GM23338 (cell line): ENCODE measurements around the gene BCAS3. TPM values are rescaled to one million over a fixed set of nuclear protein-coding genes. Genes with fewer than 3 reads are reported as not detected.

Experiments used
- ATAC-seq: fragments of 200-7000 bp; cut with Tn5 transposase; 3 replicates; pipeline ENCODE4 v1.9.1; 2020
- DNase-seq: peaks from one replicate; pipeline ENCODE4 v3.0.0-alpha.2; 2015; ENCODE audit warnings: low spot score
- H2AFZ ChIP-seq: fragments of 200-600 bp; sonication (generic); 2 replicates; pipeline ENCODE4 v1.8.0; 2016; ENCODE audit warnings: antibody characterized with exemption, mild to moderate bottlenecking, moderate library complexity
- H3F3A ChIP-seq: fragments of 200-600 bp; sonication (generic); replicated peaks from 2 replicates; pipeline ENCODE4 v1.8.0; 2017; ENCODE audit warnings: antibody characterized with exemption, mixed run types, low read depth
- H3K27ac ChIP-seq: fragments of 200-600 bp; sonication (generic); 2 replicates; pipeline ENCODE4 v1.6.1; 2016; ENCODE audit warnings: low read depth
- H3K27me3 ChIP-seq: fragments of 200-600 bp; sonication (generic); 2 replicates; pipeline ENCODE4 v1.8.0; 2016; ENCODE audit warnings: mild to moderate bottlenecking, mixed run types, moderate library complexity; ENCODE audit not compliant: insufficient read depth
- H3K36me3 ChIP-seq: fragments of 200-600 bp; sonication (generic); 2 replicates; pipeline ENCODE4 v1.8.0; 2016; ENCODE audit warnings: mild to moderate bottlenecking; ENCODE audit not compliant: insufficient read depth
- H3K4me1 ChIP-seq: fragments of 200-600 bp; sonication (generic); 2 replicates; pipeline ENCODE4 v1.8.0; 2016; ENCODE audit warnings: mild to moderate bottlenecking, moderate library complexity; ENCODE audit not compliant: insufficient read depth
- H3K4me2 ChIP-seq: fragments of 200-600 bp; sonication (generic); 2 replicates; pipeline ENCODE4 v1.7.1; 2017; ENCODE audit warnings: mixed run types
- H3K4me3 ChIP-seq: fragments of 200-600 bp; sonication (generic); 2 replicates; pipeline ENCODE4 v1.6.1; 2016; ENCODE audit warnings: mixed run types
- H3K79me2 ChIP-seq: fragments of 200-600 bp; sonication (generic); replicated peaks from 2 replicates; pipeline ENCODE4 v1.8.0; 2017; ENCODE audit warnings: mild to moderate bottlenecking; ENCODE audit not compliant: insufficient read depth
- H3K9me2 ChIP-seq: fragments of 200-600 bp; sonication (generic); 2 replicates; pipeline ENCODE4 v1.8.0; 2017; ENCODE audit not compliant: insufficient read depth
- H4K20me1 ChIP-seq: fragments of 200-600 bp; sonication (generic); replicated peaks from 2 replicates; pipeline ENCODE4 v1.8.0; 2017; ENCODE audit warnings: mild to moderate bottlenecking; ENCODE audit not compliant: insufficient read depth
- H3K27ac Mint-ChIP-seq: 2 replicates; pipeline ENCODE4 v1.8.0; 2020; ENCODE audit warnings: inconsistent platforms, mild to moderate bottlenecking, moderate library complexity, mixed read lengths
- H3K27me3 Mint-ChIP-seq: 3 replicates; pipeline ENCODE4 v1.8.0; 2022; ENCODE audit warnings: low read depth, mild to moderate bottlenecking, moderate library complexity, mixed read lengths, inconsistent platforms; ENCODE audit not compliant: insufficient read depth, poor library complexity
- H3K36me3 Mint-ChIP-seq: 3 replicates; pipeline ENCODE4 v1.8.0; 2021; ENCODE audit warnings: low read depth, mild to moderate bottlenecking, inconsistent platforms, moderate library complexity, mixed read lengths
- H3K4me1 Mint-ChIP-seq: 3 replicates; pipeline ENCODE4 v1.8.0; 2020; ENCODE audit warnings: mild to moderate bottlenecking, inconsistent platforms, mixed read lengths
- H3K4me3 Mint-ChIP-seq: 3 replicates; pipeline ENCODE4 v1.8.0; 2021; ENCODE audit warnings: moderate library complexity, mild to moderate bottlenecking, inconsistent platforms, mixed read lengths
- H3K9me3 Mint-ChIP-seq: 3 replicates; pipeline ENCODE4 v1.8.0; 2020; ENCODE audit warnings: moderate library complexity, mild to moderate bottlenecking, inconsistent platforms, mixed read lengths
- CREB1 ChIP-seq: fragments of 250-450 bp; sonication (Bioruptor Pico); IDR thresholded peaks from 2 replicates; pipeline ENCODE4 v1.5.0; 2020; ENCODE audit warnings: low read depth, mild to moderate bottlenecking, moderate library complexity
- EZH2 ChIP-seq: fragments of 200-600 bp; sonication (generic); IDR thresholded peaks from one replicate; pipeline ENCODE4 v1.8.0; 2017; ENCODE audit warnings: antibody characterized with exemption, mild to moderate bottlenecking, low read depth; ENCODE audit not compliant: unreplicated experiment
- EZH2phosphoT487 ChIP-seq: fragments of 200-600 bp; sonication (generic); IDR thresholded peaks from one replicate; pipeline ENCODE4 v1.8.1; 2018; ENCODE audit warnings: antibody characterized with exemption; ENCODE audit not compliant: unreplicated experiment
- JUNB ChIP-seq: IDR thresholded peaks from one replicate; pipeline ENCODE4 v1.6.1; 2016; ENCODE audit warnings: antibody characterized with exemption; ENCODE audit not compliant: unreplicated experiment
- NANOG ChIP-seq: IDR thresholded peaks from 2 replicates; pipeline ENCODE4 v1.6.1; 2016; ENCODE audit warnings: antibody characterized with exemption, borderline replicate concordance
- STAT1 ChIP-seq: IDR thresholded peaks from one replicate; pipeline ENCODE4 v1.6.1; 2016; ENCODE audit warnings: antibody characterized with exemption; ENCODE audit not compliant: unreplicated experiment
- ZNF114 ChIP-seq: fragments of 250-450 bp; sonication (Bioruptor Pico); IDR thresholded peaks from 2 replicates; pipeline ENCODE4 v1.5.0; 2020; ENCODE audit warnings: mild to moderate bottlenecking, moderate library complexity
- ZNF331 ChIP-seq: fragments of 250-450 bp; sonication (Bioruptor Pico); IDR thresholded peaks from 2 replicates; pipeline ENCODE4 v1.5.0; 2020; ENCODE audit warnings: low read depth, mild to moderate bottlenecking, moderate library complexity
- polyA plus RNA-seq: library from polyadenylated mRNA; unstranded; fragments of >200 nt; fragmentation: Nextera tagmentation; extraction: Ambion mirVana; gene quantifications from 2 replicates; pipeline ENCODE4 v1.2.1, GENCODE V29; 2016
- total RNA-seq: library from RNA; depleted of rRNA; stranded (reverse); fragments of >200 nt; shearing (Covaris generic); gene quantifications from 2 replicates; pipeline ENCODE4 v1.2.3, GENCODE V29; 2014
- TF ChIP-seq, protein P1 (sequence below): IDR thresholded peaks from 2 replicates; pipeline ENCODE4 v1.6.1; 2016; ENCODE audit warnings: antibody characterized with exemption
- TF ChIP-seq, protein P2 (sequence below): IDR thresholded peaks from one replicate; pipeline ENCODE4 v1.6.1; 2018; ENCODE audit warnings: antibody characterized with exemption; ENCODE audit not compliant: unreplicated experiment
- TF ChIP-seq, protein P3 (sequence below): fragments of 250-450 bp; sonication (Bioruptor Pico); IDR thresholded peaks from 2 replicates; pipeline ENCODE4 v1.5.0; 2020; ENCODE audit warnings: mild to moderate bottlenecking, moderate library complexity
- TF ChIP-seq, protein P4 (sequence below), 2 experiments: fragments of 200-600 bp in 1 of 2; sonication (generic) in 1 of 2; conservative IDR thresholded peaks; 2 replicates each; pipeline versions ENCODE4 v1.5.1 to v1.6.1; 2016 to 2017; ENCODE audit warnings: antibody characterized with exemption in 2 of 2, low read depth in 2 of 2, mild to moderate bottlenecking in 2 of 2, moderate library complexity in 1 of 2

The BCAS3 gene
- total and polyA plus RNA-seq, 2 experiments from 2014 or later = 8.2 to 28.0 TPM

DNA sequence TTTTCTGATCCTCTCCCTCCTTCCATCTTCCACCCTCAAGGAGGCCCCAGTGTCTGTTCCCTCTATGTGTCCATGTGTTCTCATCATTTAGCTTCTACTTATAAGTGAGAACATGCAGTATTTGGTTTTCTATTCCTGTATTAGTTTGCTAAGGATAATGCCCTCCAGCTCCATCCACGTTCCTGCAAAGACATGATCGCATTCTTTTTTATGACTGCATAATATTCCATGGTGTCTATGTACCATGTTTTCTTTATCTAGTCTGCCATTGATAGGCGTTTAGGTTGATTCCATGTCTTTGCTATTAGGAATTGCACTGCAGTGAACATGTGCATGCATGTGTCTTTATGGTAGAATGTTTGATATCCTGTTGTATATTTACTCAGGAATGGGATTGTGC, 275.1 kb downstream of the BCAS3 start (continued):
- no peak for TF ChIP-seq JUNB
- no peak for TF ChIP-seq ZNF331 (CRISPR knock-in tag)
- no peak for TF ChIP-seq EZH2phosphoT487
- no peak for TF ChIP-seq ZNF114 (CRISPR knock-in tag)
- TF ChIP-seq, protein P1, sequence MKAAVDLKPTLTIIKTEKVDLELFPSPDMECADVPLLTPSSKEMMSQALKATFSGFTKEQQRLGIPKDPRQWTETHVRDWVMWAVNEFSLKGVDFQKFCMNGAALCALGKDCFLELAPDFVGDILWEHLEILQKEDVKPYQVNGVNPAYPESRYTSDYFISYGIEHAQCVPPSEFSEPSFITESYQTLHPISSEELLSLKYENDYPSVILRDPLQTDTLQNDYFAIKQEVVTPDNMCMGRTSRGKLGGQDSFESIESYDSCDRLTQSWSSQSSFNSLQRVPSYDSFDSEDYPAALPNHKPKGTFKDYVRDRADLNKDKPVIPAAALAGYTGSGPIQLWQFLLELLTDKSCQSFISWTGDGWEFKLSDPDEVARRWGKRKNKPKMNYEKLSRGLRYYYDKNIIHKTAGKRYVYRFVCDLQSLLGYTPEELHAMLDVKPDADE = no peak
- no peak for TF ChIP-seq STAT1
- TF ChIP-seq CREB1 = no peak
- TF ChIP-seq, protein P2, sequence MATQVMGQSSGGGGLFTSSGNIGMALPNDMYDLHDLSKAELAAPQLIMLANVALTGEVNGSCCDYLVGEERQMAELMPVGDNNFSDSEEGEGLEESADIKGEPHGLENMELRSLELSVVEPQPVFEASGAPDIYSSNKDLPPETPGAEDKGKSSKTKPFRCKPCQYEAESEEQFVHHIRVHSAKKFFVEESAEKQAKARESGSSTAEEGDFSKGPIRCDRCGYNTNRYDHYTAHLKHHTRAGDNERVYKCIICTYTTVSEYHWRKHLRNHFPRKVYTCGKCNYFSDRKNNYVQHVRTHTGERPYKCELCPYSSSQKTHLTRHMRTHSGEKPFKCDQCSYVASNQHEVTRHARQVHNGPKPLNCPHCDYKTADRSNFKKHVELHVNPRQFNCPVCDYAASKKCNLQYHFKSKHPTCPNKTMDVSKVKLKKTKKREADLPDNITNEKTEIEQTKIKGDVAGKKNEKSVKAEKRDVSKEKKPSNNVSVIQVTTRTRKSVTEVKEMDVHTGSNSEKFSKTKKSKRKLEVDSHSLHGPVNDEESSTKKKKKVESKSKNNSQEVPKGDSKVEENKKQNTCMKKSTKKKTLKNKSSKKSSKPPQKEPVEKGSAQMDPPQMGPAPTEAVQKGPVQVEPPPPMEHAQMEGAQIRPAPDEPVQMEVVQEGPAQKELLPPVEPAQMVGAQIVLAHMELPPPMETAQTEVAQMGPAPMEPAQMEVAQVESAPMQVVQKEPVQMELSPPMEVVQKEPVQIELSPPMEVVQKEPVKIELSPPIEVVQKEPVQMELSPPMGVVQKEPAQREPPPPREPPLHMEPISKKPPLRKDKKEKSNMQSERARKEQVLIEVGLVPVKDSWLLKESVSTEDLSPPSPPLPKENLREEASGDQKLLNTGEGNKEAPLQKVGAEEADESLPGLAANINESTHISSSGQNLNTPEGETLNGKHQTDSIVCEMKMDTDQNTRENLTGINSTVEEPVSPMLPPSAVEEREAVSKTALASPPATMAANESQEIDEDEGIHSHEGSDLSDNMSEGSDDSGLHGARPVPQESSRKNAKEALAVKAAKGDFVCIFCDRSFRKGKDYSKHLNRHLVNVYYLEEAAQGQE = no peak

DNA sequence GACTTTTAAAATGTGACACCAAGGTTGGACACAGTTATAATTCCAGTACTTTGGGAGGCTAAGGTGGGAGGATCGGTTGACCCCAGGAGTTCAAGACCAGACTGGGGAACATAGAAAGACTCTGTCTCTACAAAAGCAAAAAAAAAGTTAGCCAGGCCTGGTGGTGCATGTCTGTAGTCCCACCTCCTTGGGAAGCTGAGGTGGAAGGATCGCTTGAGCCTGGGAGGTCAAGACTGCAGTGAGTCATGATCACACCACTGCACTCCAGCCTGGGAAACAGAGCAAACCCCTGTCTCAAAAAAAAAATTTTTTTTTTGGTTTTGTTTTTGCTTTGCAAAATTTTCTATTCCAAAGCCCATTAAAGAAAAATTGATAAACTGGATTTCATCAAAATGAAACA, 281.4 kb downstream of the BCAS3 start:
- Histone ChIP-seq H3K36me3 (no peaks in the 10 kb centered on the region), H3F3A (no peaks in the 10 kb centered on the region), H3K4me1 (peaks cover 16% of the 10 kb centered on the region; the same call in 1 of the 2 replicates), H3K9me2 (no peaks in the 10 kb centered on the region), H3K27ac (no peak overlapping the region), H3K4me3 (no peak overlapping the region), H3K79me2 (no peaks in the 10 kb centered on the region), H4K20me1 (no peaks in the 10 kb centered on the region), H3K27me3 (no peaks in the 10 kb centered on the region), H3K4me2 (no peak overlapping the region), H2AFZ (no peak overlapping the region)
- peaks cover 2% of the 10 kb centered on the region for H3K27me3 Mint-ChIP-seq
- no peak overlapping the region for H3K4me3 Mint-ChIP-seq
- ATAC-seq (no peak), DNase-seq (no peak)
- H3K9me3 Mint-ChIP-seq = peaks cover 7% of the 10 kb centered on the region; the same call in 2 of the 3 replicates
- H3K4me1 Mint-ChIP-seq = peaks cover 14% of the 10 kb centered on the region
- no peak overlapping the region for H3K27ac Mint-ChIP-seq
- peaks cover 4% of the 10 kb centered on the region; the same call in 2 of the 3 replicates for H3K36me3 Mint-ChIP-seq
- TF ChIP-seq, protein P3, sequence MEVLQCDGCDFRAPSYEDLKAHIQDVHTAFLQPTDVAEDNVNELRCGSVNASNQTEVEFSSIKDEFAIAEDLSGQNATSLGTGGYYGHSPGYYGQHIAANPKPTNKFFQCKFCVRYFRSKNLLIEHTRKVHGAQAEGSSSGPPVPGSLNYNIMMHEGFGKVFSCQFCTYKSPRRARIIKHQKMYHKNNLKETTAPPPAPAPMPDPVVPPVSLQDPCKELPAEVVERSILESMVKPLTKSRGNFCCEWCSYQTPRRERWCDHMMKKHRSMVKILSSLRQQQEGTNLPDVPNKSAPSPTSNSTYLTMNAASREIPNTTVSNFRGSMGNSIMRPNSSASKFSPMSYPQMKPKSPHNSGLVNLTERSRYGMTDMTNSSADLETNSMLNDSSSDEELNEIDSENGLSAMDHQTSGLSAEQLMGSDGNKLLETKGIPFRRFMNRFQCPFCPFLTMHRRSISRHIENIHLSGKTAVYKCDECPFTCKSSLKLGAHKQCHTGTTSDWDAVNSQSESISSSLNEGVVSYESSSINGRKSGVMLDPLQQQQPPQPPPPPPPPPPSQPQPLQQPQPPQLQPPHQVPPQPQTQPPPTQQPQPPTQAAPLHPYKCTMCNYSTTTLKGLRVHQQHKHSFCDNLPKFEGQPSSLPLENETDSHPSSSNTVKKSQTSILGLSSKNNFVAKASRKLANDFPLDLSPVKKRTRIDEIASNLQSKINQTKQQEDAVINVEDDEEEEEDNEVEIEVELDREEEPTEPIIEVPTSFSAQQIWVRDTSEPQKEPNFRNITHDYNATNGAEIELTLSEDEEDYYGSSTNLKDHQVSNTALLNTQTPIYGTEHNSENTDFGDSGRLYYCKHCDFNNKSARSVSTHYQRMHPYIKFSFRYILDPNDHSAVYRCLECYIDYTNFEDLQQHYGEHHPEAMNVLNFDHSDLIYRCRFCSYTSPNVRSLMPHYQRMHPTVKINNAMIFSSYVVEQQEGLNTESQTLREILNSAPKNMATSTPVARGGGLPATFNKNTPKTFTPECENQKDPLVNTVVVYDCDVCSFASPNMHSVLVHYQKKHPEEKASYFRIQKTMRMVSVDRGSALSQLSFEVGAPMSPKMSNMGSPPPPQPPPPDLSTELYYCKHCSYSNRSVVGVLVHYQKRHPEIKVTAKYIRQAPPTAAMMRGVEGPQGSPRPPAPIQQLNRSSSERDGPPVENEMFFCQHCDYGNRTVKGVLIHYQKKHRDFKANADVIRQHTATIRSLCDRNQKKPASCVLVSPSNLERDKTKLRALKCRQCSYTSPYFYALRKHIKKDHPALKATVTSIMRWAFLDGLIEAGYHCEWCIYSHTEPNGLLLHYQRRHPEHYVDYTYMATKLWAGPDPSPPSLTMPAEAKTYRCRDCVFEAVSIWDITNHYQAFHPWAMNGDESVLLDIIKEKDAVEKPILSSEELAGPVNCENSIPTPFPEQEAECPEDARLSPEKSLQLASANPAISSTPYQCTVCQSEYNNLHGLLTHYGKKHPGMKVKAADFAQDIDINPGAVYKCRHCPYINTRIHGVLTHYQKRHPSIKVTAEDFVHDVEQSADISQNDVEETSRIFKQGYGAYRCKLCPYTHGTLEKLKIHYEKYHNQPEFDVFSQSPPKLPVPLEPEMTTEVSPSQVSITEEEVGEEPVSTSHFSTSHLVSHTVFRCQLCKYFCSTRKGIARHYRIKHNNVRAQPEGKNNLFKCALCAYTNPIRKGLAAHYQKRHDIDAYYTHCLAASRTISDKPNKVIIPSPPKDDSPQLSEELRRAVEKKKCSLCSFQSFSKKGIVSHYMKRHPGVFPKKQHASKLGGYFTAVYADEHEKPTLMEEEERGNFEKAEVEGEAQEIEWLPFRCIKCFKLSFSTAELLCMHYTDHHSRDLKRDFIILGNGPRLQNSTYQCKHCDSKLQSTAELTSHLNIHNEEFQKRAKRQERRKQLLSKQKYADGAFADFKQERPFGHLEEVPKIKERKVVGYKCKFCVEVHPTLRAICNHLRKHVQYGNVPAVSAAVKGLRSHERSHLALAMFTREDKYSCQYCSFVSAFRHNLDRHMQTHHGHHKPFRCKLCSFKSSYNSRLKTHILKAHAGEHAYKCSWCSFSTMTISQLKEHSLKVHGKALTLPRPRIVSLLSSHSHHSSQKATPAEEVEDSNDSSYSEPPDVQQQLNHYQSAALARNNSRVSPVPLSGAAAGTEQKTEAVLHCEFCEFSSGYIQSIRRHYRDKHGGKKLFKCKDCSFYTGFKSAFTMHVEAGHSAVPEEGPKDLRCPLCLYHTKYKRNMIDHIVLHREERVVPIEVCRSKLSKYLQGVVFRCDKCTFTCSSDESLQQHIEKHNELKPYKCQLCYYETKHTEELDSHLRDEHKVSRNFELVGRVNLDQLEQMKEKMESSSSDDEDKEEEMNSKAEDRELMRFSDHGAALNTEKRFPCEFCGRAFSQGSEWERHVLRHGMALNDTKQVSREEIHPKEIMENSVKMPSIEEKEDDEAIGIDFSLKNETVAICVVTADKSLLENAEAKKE = no peak
- TF ChIP-seq CREB1 = no peak
- TF ChIP-seq, protein P4, sequence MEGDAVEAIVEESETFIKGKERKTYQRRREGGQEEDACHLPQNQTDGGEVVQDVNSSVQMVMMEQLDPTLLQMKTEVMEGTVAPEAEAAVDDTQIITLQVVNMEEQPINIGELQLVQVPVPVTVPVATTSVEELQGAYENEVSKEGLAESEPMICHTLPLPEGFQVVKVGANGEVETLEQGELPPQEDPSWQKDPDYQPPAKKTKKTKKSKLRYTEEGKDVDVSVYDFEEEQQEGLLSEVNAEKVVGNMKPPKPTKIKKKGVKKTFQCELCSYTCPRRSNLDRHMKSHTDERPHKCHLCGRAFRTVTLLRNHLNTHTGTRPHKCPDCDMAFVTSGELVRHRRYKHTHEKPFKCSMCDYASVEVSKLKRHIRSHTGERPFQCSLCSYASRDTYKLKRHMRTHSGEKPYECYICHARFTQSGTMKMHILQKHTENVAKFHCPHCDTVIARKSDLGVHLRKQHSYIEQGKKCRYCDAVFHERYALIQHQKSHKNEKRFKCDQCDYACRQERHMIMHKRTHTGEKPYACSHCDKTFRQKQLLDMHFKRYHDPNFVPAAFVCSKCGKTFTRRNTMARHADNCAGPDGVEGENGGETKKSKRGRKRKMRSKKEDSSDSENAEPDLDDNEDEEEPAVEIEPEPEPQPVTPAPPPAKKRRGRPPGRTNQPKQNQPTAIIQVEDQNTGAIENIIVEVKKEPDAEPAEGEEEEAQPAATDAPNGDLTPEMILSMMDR (conservative IDR thresholded peaks at IDR 0.05; ENCODE audit: low read depth in 2 of 2) = no peak
- TF ChIP-seq EZH2 = no peak
- TF ChIP-seq, protein P1 = no peak
- TF ChIP-seq STAT1 = no peak
- TF ChIP-seq NANOG = no peak
